Articular chondrocyte of knee joint (primary cell): ENCODE data around the gene ARHGEF6. TPM values are rescaled to one million over a fixed set of nuclear protein-coding genes. Genes with fewer than 3 reads are reported as not detected.

Experiments used
- small RNA-seq: library from RNA; depleted of rRNA; stranded (forward); fragments of <200 nt; gene quantifications from one replicate; pipeline ENCODE3, GENCODE V24; 2012
- total RNA-seq: library from RNA; depleted of rRNA; stranded (reverse); fragments of >200 nt; gene quantifications from 2 replicates; pipeline ENCODE4 v1.2.3, GENCODE V29; 2012

Gene ARHGEF6, protein sequence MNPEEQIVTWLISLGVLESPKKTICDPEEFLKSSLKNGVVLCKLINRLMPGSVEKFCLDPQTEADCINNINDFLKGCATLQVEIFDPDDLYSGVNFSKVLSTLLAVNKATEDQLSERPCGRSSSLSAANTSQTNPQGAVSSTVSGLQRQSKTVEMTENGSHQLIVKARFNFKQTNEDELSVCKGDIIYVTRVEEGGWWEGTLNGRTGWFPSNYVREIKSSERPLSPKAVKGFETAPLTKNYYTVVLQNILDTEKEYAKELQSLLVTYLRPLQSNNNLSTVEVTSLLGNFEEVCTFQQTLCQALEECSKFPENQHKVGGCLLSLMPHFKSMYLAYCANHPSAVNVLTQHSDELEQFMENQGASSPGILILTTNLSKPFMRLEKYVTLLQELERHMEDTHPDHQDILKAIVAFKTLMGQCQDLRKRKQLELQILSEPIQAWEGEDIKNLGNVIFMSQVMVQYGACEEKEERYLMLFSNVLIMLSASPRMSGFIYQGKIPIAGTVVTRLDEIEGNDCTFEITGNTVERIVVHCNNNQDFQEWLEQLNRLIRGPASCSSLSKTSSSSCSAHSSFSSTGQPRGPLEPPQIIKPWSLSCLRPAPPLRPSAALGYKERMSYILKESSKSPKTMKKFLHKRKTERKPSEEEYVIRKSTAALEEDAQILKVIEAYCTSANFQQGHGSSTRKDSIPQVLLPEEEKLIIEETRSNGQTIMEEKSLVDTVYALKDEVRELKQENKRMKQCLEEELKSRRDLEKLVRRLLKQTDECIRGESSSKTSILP
- 18.6 and 21.3 TPM in 2 replicates for total RNA-seq

DNA sequence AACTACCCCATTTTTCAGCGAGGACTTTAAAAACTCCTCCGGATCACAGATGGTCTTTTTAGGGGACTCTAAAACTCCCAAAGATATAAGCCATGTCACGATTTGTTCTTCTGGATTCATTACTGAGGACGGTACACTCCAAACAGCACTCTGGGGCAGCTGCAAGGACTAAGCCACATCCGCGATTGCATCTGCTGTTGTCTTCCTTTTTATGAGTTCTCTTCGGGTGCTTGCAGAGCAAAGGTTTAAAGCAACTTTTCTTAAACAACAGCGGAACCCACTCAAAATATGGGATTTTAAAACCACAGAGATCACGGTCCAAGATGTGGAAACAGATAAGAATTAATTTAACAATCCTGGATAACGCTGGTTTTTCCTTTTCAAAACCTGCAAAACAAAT, at the start of gene ARHGEF6:
Gene ARHGEF6, minus strand, starts transcription at position 170 of the 400 bp plus-strand sequence. Its CDS starts 50 bp downstream, at position 120.

DNA sequence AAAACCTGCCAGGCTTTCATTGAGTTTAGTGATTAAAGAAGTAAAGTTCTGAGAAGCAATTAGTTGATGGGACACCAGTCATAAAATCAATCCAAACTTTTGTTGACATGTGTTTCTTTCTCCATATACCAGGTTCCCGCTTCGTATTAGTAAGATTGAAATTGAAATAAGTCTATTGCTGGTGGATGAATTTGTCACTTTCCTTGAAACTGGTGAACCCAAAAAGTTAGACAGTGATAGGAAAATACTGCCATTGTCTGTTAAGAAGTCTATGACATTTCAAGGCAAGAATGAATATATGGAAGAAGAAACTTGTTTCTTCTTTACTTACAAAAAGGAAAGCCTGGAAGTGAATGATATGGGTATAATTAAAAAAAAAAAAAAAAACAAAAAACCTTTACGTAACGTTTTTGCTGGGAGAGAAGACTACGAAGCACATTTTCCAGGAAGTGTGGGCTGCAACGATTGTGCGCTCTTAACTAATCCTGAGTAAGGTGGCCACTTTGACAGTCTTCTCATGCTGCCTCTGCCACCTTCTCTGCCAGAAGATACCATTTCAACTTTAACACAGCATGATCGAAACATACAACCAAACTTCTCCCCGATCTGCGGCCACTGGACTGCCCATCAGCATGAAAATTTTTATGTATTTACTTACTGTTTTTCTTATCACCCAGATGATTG, 132.9 kb downstream of the ARHGEF6 start, which contains the start of gene CD40LG:
Gene CD40LG, plus strand, starts transcription at position 482 of the 684 bp plus-strand sequence. Its CDS starts 91 bp downstream, at position 573.

Small RNA genes within 50 kb of the gene (small RNA-seq; reads per million reads assigned to genes)
- gene RF00019: not detected
- gene RNU6-972P: not detected

Other genes with a start within 250 kb of the ARHGEF6 start
- gene VGLL1, start 248.7 kb downstream of the ARHGEF6 start, total RNA-seq: not detected in 2 replicates
- not detected in 2 replicates for gene CD40LG, start 132.8 kb downstream of the ARHGEF6 start, total RNA-seq
- 235 and 247 TPM in 2 replicates for gene RBMX, start 99.8 kb upstream of the ARHGEF6 start, total RNA-seq